ENCODE measurements around the gene SERTM2. TPM values are rescaled to one million over a fixed set of nuclear protein-coding genes. Genes with fewer than 3 reads are reported as not detected.

The SERTM2 gene
- polyA plus RNA-seq, 1 donor (not counting 4 experiments of a cell fraction or from before 2014, with no cell fraction given), result not detected

DNA sequence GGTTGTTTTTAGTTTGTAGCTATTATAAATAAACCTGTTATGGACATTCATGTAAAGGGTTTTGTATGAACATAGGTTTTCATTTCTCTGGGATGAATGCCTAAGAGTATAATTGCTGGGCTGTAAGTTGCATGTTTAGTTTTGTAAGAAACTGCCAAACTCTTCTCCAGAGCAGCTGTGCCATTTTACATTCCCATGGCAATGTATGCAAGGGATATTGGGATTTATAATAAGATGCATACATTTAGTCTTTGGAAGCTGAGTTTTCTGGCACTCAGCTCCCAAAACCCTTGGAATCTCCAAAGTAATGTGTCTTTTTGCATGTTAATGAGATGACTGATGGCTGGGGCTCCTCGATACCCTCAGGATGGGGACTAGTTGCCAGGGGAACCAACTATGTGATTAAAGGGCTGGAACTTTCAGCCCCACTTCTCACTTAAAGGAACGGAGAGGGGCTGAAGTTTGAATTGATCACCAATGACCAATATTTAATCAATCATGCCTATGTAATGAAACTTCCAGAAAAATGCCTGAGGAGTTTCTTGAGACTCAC lies 44.0 kb downstream of the SERTM2 start:
- Histone ChIP-seq H4K20me1 (ENCODE audit: control insufficient read depth, extremely low read depth, insufficient read depth, low read length) (no peaks in the 10 kb centered on the region), H3K9me3 (ENCODE audit: control insufficient read depth, low read depth, low read length) (no peaks in the 10 kb centered on the region), H2AFZ (ENCODE audit: control insufficient read depth, low read length) (no peak overlapping the region), H3K79me2 (ENCODE audit: control insufficient read depth, insufficient read depth, low read length) (no peaks in the 10 kb centered on the region), H3K27ac (ENCODE audit: control insufficient read depth, insufficient read depth, low read length) (no peak overlapping the region), H3K27me3 (ENCODE audit: control insufficient read depth, extremely low read depth, insufficient read depth, low read length) (no peaks in the 10 kb centered on the region), H3K4me2 (ENCODE audit: control insufficient read depth, extremely low read depth, insufficient read depth, low read depth, low read length) (no peak overlapping the region), H3K4me1 (ENCODE audit: control insufficient read depth, extremely low read depth, insufficient read depth, low read length) (no peaks in the 10 kb centered on the region), H3K4me3 (ENCODE audit: control insufficient read depth in 2 of 3, extremely low read depth in 1 of 3, insufficient read depth in 2 of 3, low read depth in 1 of 3, low read length in 3 of 3) (no peak overlapping the region), H3K9ac (ENCODE audit: control insufficient read depth, extremely low read depth, insufficient read depth, low read length) (no peak overlapping the region), H3K9me1 (ENCODE audit: control insufficient read depth, extremely low read depth, insufficient read depth, low read length) (no peaks in the 10 kb centered on the region), H3K36me3 (ENCODE audit: control insufficient read depth in 2 of 2, extremely low read depth in 1 of 2, insufficient read depth in 2 of 2, low read length in 2 of 2) (no peaks in the 10 kb centered on the region)
- TF ChIP-seq CTCF (optimal IDR thresholded peaks at IDR 0.05 in 1 of 3, IDR thresholded peaks at IDR 0.05 in 1 of 3, conservative IDR thresholded peaks at IDR 0.05 in 1 of 3; ENCODE audit: extremely low read depth in 1 of 3, insufficient read depth in 2 of 3, low read length in 3 of 3) (no peak), EZH2 (IDR thresholded peaks at IDR 0.05; ENCODE audit: low read length) (no peak)
- FAIRE-seq (no peak), DNase-seq (ENCODE audit: low read depth, low spot score) (no peak)
- dilution Hi-C loops (cut with MboI; ENCODE audit: extremely low pct_ligation_motif_present, low sequenced_read_pairs), result no loop called here

- FAIRE-seq, result no peak
- dilution Hi-C loops (cut with MboI; ENCODE audit: extremely low pct_ligation_motif_present, low sequenced_read_pairs), result no loop called here
- H3K9me1 ChIP-seq (ENCODE audit: control insufficient read depth, extremely low read depth, insufficient read depth, low read length), result no peaks in the 10 kb centered on the region
Observed at GRCh38 chrX:111560801-111561200, 49.4 kb downstream of the SERTM2 start.

More at GRCh38 chrX:111560801-111561200, 49.4 kb downstream of the SERTM2 start:
- no peak overlapping the region for H3K9ac ChIP-seq (ENCODE audit: control insufficient read depth, extremely low read depth, insufficient read depth, low read length)
- no peaks in the 10 kb centered on the region for H3K27me3 ChIP-seq (ENCODE audit: control insufficient read depth, extremely low read depth, insufficient read depth, low read length)
- no peak overlapping the region for H3K4me3 ChIP-seq (ENCODE audit: control insufficient read depth in 2 of 3, extremely low read depth in 1 of 3, insufficient read depth in 2 of 3, low read depth in 1 of 3, low read length in 3 of 3)
- H3K4me1 ChIP-seq (ENCODE audit: control insufficient read depth, extremely low read depth, insufficient read depth, low read length), result no peaks in the 10 kb centered on the region
- no peak for TF ChIP-seq CTCF (optimal IDR thresholded peaks at IDR 0.05 in 1 of 3, IDR thresholded peaks at IDR 0.05 in 1 of 3, conservative IDR thresholded peaks at IDR 0.05 in 1 of 3; ENCODE audit: extremely low read depth in 1 of 3, insufficient read depth in 2 of 3, low read length in 3 of 3)
- no peak for TF ChIP-seq EZH2 (IDR thresholded peaks at IDR 0.05; ENCODE audit: low read length)
- H4K20me1 ChIP-seq (ENCODE audit: control insufficient read depth, extremely low read depth, insufficient read depth, low read length), result no peaks in the 10 kb centered on the region
- no peak overlapping the region for H2AFZ ChIP-seq (ENCODE audit: control insufficient read depth, low read length)
- H3K4me2 ChIP-seq (ENCODE audit: control insufficient read depth, extremely low read depth, insufficient read depth, low read depth, low read length), result no peak overlapping the region
- H3K79me2 ChIP-seq (ENCODE audit: control insufficient read depth, insufficient read depth, low read length), result no peaks in the 10 kb centered on the region
- no peaks in the 10 kb centered on the region for H3K9me3 ChIP-seq (ENCODE audit: control insufficient read depth, low read depth, low read length)
- DNase-seq (ENCODE audit: low read depth, low spot score), result no peak
- no peak overlapping the region for H3K27ac ChIP-seq (ENCODE audit: control insufficient read depth, insufficient read depth, low read length)
- no peaks in the 10 kb centered on the region for H3K36me3 ChIP-seq (ENCODE audit: control insufficient read depth in 2 of 2, extremely low read depth in 1 of 2, insufficient read depth in 2 of 2, low read length in 2 of 2)
